Measurements from ENCODE around the gene MBTPS1.

DNA sequence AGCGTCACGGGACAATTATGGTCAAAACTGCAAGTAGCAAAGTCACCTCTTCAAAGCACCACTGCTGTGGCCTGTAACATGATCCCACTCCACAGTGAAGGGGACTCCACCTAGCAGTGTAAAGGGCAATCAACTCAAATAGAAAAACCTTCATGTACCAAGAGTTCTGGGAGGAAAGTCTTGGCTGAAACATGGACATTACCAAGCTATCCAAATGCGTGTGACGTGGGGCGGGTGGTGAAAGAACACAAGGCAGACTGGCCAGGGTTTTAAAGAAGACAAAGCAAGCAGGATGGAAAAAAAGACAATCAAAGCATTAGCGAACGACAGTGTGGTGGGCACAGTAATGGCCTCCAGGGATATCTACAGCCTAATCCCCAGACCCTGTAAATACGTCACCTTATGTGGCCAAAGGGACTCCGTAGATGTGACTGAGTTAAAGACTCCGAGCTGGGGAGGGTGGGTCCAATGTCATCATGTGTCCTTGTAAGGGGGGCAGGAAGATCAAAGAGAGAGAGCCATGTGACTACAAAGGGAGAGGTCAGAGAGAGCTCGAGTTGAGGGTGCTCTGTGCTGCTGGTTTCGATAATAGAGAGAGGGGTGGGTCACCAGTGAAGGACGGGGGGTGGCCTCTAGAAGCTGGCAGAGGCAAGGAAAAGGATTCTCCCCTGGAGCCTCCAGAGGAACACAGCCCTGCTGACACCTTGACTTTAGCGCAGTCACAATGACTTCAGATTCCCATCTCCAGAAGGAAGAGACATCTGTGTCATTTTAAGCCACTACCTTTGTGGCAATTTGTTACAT, 22.3 kb upstream of the MBTPS1 start:
- TF ChIP-seq SP1 (IDR thresholded peaks at IDR 0.05), result no peak
- no peak for TF ChIP-seq CTCF (IDR thresholded peaks at IDR 0.05; ENCODE audit: low read depth, low read length, missing input control)

Data from liver (tissue), 3 donors.